ENCODE results near the gene NAP1L4. TPM values are rescaled to one million over a fixed set of nuclear protein-coding genes. Genes with fewer than 3 reads are reported as not detected.

Gene NAP1L4
- total and polyA plus RNA-seq, 12 donors: 98.5 to 233 (median 182) TPM

DNA sequence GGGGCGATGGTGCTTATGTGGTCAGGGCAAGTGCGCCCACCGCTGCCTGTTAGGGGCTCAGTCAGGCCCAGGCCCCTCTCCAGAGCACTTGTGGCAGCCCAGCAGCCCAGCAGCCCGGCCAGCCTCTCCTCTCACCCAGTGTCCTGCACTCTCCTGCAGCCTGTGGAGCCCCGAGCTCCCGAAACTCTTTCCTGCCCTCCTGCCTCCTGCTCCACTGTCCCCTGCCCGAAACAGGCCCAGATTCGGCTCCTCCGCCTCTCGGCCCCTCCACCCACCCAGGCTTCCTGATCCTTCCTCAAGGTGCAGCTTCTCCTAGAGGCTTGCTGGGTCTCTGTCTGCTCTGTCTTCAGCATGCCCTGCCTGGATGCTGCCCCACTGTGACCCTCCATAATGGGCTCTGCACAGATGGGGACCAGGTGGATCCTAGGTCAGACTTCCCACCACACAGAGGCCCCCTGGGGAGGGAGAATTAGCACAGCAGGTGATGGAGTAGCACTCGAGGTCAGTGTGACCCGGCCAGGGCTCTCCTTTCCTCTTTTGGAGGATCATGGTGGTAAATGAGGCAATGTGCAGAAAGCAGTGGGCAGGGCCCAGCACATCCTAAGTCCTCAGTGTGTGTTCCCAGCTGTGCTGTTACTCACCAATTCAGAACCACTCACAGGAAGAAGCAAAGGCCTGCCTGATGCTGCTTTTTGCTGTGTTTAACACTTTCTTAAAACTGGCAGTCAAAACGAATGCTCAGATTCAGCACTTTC, 18.6 kb upstream of the NAP1L4 start:
- intact Hi-C loops (cut with DNase I): no loop called here
- TF ChIP-seq, protein P1, sequence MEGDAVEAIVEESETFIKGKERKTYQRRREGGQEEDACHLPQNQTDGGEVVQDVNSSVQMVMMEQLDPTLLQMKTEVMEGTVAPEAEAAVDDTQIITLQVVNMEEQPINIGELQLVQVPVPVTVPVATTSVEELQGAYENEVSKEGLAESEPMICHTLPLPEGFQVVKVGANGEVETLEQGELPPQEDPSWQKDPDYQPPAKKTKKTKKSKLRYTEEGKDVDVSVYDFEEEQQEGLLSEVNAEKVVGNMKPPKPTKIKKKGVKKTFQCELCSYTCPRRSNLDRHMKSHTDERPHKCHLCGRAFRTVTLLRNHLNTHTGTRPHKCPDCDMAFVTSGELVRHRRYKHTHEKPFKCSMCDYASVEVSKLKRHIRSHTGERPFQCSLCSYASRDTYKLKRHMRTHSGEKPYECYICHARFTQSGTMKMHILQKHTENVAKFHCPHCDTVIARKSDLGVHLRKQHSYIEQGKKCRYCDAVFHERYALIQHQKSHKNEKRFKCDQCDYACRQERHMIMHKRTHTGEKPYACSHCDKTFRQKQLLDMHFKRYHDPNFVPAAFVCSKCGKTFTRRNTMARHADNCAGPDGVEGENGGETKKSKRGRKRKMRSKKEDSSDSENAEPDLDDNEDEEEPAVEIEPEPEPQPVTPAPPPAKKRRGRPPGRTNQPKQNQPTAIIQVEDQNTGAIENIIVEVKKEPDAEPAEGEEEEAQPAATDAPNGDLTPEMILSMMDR (IDR thresholded peaks at IDR 0.05): no peak
- no peak overlapping the region for H3K27ac ChIP-seq
- no peak overlapping the region for H3K4me3 ChIP-seq
- no peaks in the 10 kb centered on the region for H3K4me1 ChIP-seq
- no peak for ATAC-seq
- H3K9me3 ChIP-seq: no peaks in the 10 kb centered on the region
- H3K36me3 ChIP-seq: peaks cover 0 to 100% (median 37%) of the 10 kb centered on the region in 9 donors
- 87 to 89% methylated on average over 13 of the region's 13 CpGs for WGBS, 2 donors
- no peak for DNase-seq
- no peaks in the 10 kb centered on the region for H3K27me3 ChIP-seq

DNA sequence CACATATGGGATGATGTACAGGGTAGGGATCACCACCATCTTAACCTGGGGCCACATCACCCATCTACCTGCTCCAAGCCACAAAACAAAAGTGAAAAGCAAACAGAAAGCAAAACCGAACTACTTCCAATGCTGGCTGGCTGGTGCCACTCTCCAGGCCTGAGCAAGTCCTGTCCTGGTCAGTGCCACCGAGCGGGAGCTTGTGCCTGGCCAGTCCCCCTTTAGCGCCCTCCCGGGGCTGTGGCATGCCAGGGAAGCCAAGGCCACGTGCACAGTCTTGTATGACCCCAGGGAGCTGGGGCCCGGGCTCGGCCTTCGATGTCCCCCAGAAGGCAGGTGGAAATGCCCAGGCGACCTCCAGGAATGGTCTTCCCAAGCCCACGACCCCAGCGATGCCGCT, 17.9 kb upstream of the NAP1L4 start:
- Histone ChIP-seq H3K9me3 (no peaks in the 10 kb centered on the region), H3K27ac (no peak overlapping the region), H3K27me3 (no peaks in the 10 kb centered on the region), H3K4me3 (no peak overlapping the region), H3K36me3 (peaks cover 0 to 100% (median 30%) of the 10 kb centered on the region in 9 donors), H3K4me1 (no peaks in the 10 kb centered on the region)
- intact Hi-C loops (cut with DNase I): no loop called here
- ATAC-seq: no peak
- WGBS, 2 donors: 92 to 93% methylated on average over 13 of the region's 13 CpGs
- DNase-seq: no peak
- TF ChIP-seq, protein P1 (IDR thresholded peaks at IDR 0.05): no peak

DNA sequence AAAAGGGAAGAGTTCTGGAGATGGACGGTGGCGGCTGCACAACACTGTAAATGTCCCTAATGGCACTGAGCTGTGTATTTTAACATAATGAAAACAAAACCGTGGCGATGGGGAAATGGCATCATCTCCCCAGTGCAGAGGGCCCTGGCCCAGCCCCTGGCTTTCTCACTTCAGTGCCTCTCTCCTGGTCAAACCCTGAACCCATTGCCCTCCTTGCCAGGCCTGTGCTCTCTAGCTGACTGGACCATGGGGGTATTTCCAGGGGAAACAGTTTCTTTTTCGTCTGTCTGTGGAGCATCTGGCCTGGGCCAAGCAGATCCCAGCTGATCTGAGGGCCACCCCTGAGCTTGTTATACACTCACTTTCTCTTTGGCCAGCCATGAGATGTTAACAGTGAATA, 17.4 kb upstream of the NAP1L4 start:
- DNase-seq (no peak), ATAC-seq (no peak)
- TF ChIP-seq, protein P1 (IDR thresholded peaks at IDR 0.05): no peak
- intact Hi-C loops (cut with DNase I): no loop called here
- H3K27me3 ChIP-seq: no peaks in the 10 kb centered on the region
- H3K4me3 ChIP-seq: no peak overlapping the region
- 70 to 75% methylated on average over 5 of the region's 5 CpGs for WGBS, 2 donors
- H3K4me1 ChIP-seq: no peaks in the 10 kb centered on the region
- H3K27ac ChIP-seq: no peak overlapping the region
- peaks cover 0 to 100% (median 25%) of the 10 kb centered on the region in 9 donors for H3K36me3 ChIP-seq
- no peaks in the 10 kb centered on the region for H3K9me3 ChIP-seq

DNA sequence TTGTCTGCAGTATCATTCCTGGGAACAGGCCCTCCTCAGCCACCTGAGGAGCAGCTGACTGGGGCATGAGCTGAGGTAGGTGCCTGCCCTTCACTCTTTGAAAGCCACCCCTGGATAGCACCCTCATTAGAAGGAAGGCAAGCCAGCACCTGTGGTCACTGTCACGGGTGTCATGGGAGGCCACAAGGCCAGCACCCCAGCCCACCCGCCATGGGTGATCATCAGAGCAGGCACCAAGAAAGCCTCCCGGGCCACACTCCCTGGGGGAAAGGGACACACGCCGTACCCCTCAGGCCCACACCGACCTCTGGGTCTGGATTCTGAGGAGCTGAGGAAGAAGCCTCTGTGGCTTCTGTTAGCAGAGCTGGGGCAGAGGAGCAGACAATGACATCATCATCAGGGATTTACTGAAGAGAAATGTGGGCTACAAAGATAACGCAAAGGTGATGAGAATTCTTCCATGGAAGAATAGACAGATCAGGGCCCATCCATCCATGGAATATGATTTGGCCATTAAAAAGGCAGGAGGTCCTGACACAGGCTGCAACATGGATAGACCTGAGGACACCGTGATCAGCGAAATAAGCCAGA, 16.7 kb upstream of the NAP1L4 start:
- no peaks in the 10 kb centered on the region for H3K27me3 ChIP-seq
- ATAC-seq (no peak), DNase-seq (no peak)
- no peaks in the 10 kb centered on the region for H3K9me3 ChIP-seq
- peaks cover 0 to 100% (median 19%) of the 10 kb centered on the region in 9 donors for H3K36me3 ChIP-seq
- H3K4me3 ChIP-seq: no peak overlapping the region
- no peak overlapping the region for H3K27ac ChIP-seq
- 93 to 94% methylated on average over 9 of the region's 9 CpGs for WGBS, 2 donors
- TF ChIP-seq, protein P1 (IDR thresholded peaks at IDR 0.05): no peak
- H3K4me1 ChIP-seq: no peaks in the 10 kb centered on the region
- intact Hi-C loops (cut with DNase I): no loop called here

All from heart right ventricle (tissue), 16 donors.